Mammary epithelial cell (primary cell): ENCODE data around the gene TMEM203.

Source experiments
- CTCF ChIP-seq, 2 donors: IDR thresholded peaks in 1 of 2; conservative IDR thresholded peaks in 1 of 2; 2 replicates each; pipeline ENCODE4 v1.5.1; 2011 to 2012; ENCODE audit warnings: inconsistent platforms in 2 of 2, low read length in 2 of 2, mild to moderate bottlenecking in 2 of 2, control low read depth in 1 of 2, low read depth in 1 of 2; ENCODE audit not compliant: insufficient read depth in 1 of 2; ENCODE audit errors: extremely low read depth in 1 of 2
- EZH2 ChIP-seq: IDR thresholded peaks from 2 replicates; pipeline ENCODE4 v1.6.1; 2012; ENCODE audit warnings: low read length, inconsistent platforms, borderline replicate concordance

GRCh38 chr9:137194388-137194787 is 11.1 kb downstream of the TMEM203 start:
- TF ChIP-seq CTCF (conservative IDR thresholded peaks at IDR 0.05 in 1 of 2, IDR thresholded peaks at IDR 0.05 in 1 of 2; ENCODE audit: extremely low read depth in 1 of 2, insufficient read depth in 1 of 2, low read depth in 1 of 2, low read length in 2 of 2): no peak
- TF ChIP-seq EZH2: no peak
